ENCODE data around the gene EGR1. TPM values are rescaled to one million over a fixed set of nuclear protein-coding genes. Genes with fewer than 3 reads are reported as not detected.

The EGR1 gene
- total RNA-seq, 2 experiments from 2014 or later, result 0.13 to 1.1 TPM

DNA sequence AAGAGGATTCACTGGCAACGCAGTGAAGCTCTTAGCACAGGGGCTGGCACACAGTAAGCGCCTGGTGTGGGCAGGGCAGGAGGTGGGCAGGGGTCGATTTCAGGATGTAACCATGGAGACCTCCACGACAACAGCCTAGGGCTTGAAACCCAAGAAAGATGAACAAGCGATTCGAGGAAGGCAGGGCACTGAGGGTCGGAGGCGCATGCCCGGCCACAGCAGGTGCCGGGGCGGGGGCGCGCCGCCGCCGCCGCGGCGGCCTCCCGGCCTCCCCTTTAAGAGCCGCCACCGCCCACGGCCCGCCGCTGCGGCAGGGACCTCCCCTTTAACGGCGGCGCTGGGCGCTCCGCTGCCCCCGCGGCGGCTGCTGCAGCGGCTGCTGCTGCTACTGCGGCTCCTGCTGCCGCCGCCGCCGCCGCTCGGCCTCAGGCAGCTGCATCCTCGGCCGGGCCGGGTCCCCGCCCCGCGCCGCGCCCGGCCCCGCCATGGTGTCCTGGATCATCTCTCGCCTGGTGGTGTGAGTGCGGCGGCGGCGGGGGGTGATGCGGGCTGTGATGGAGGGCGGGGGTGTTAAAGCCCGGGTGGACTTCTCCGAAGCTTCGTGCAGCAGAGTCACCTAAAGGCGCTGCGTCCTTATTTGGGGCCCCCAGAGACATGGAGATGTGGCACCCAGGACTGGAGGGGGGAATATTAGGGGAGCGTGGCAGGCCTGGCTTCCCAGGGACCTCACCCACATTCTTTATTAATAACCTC is 26.4 kb upstream of the EGR1 start, which contains the start of gene REEP2:
REEP2 (plus strand) TSS at position 334 of the 753 bp plus-strand sequence; CDS start at position 486, 152 bp downstream.
- Histone ChIP-seq H4K20me1 (ENCODE audit: insufficient read depth, low read length) (no peaks in the 10 kb centered on the region), H2AFZ (ENCODE audit: low read length) (0 out of 2 replicates have a peak within 1 kb of the TSS, but pooled peaks have one; percentile 61), H3K79me2 (ENCODE audit: insufficient read depth, low read depth, low read length) (no peaks in the 10 kb centered on the region), H3K4me2 (ENCODE audit: low read length) (peak within 1 kb of the TSS; percentile 66), H3K4me3 (ENCODE audit: low read depth, low read length, poor library complexity, severe bottlenecking) (peak within 1 kb of the TSS; percentile 68), H3K9me2 (ENCODE audit: insufficient read depth, low read length) (no peaks in the 10 kb centered on the region), H3K9me3 (ENCODE audit: low read length) (no peaks in the 10 kb centered on the region), H3K36me3 (ENCODE audit: insufficient read depth, low read length) (peaks cover 26% of the 10 kb centered on the region), H3K4me1 (ENCODE audit: insufficient read depth, low read length, poor library complexity, severe bottlenecking) (no peaks in the 10 kb centered on the region), H3K27ac (ENCODE audit: low read depth, low read length, poor library complexity, severe bottlenecking) (no peak within 1 kb of the TSS)
- ChIA-PET CTCF (ENCODE audit: unreplicated experiment) (no interaction called here), POLR2A (no interaction called here)
- no peak for TF ChIP-seq EZH2phosphoT487 (IDR thresholded peaks at IDR 0.05; ENCODE audit: borderline replicate concordance, low read depth, low read length)
- TF ChIP-seq CTCF (conservative IDR thresholded peaks at IDR 0.05; ENCODE audit: low read length), result no peak
- intact Hi-C loops (cut with micrococcal nuclease; ENCODE audit: unreplicated experiment), result no loop called here
- no TSS peak for BruUV-seq (replicated peaks)
- peak; percentile 71 for DNase-seq (ENCODE audit: low spot score)

- Histone ChIP-seq H2AFZ (ENCODE audit: low read length) (0 out of 2 replicates have a peak overlapping the region, but pooled peaks have one; percentile 61), H4K20me1 (ENCODE audit: insufficient read depth, low read length) (no peaks in the 10 kb centered on the region), H3K36me3 (ENCODE audit: insufficient read depth, low read length) (peaks cover 21% of the 10 kb centered on the region), H3K9me3 (ENCODE audit: low read length) (no peaks in the 10 kb centered on the region), H3K4me3 (ENCODE audit: low read depth, low read length, poor library complexity, severe bottlenecking) (peak overlapping the region; percentile 68), H3K27ac (ENCODE audit: low read depth, low read length, poor library complexity, severe bottlenecking) (no peak overlapping the region), H3K9me2 (ENCODE audit: insufficient read depth, low read length) (no peaks in the 10 kb centered on the region), H3K79me2 (ENCODE audit: insufficient read depth, low read depth, low read length) (no peaks in the 10 kb centered on the region), H3K4me2 (ENCODE audit: low read length) (peak overlapping the region; percentile 66), H3K4me1 (ENCODE audit: insufficient read depth, low read length, poor library complexity, severe bottlenecking) (no peaks in the 10 kb centered on the region)
- POLR2A ChIA-PET, result no interaction called here
- CTCF ChIA-PET (ENCODE audit: unreplicated experiment), result no interaction called here
- no TSS peak for BruUV-seq (replicated peaks)
- intact Hi-C loops (cut with micrococcal nuclease; ENCODE audit: unreplicated experiment), result no loop called here
- TF ChIP-seq CTCF (conservative IDR thresholded peaks at IDR 0.05; ENCODE audit: low read length) (no peak), EZH2phosphoT487 (IDR thresholded peaks at IDR 0.05; ENCODE audit: borderline replicate concordance, low read depth, low read length) (no peak)
- DNase-seq (ENCODE audit: low spot score), result no peak
These were observed 25.7 kb upstream of the EGR1 start for GRCh38 chr5:138439477-138440158.

All from OCI-LY7 (cell line).